ENCODE results near the gene MYO3B.
"Not testable (repeated sequence)": the region's sequence is repeated elsewhere in the genome, so short reads cannot be mapped to it uniquely, and the experiment has no call there.

Gene MYO3B

GRCh38 chr2:170261566-170261965 is 83.6 kb downstream of the MYO3B start:
- no peak for DNase-seq (ENCODE audit: low spot score)

DNA sequence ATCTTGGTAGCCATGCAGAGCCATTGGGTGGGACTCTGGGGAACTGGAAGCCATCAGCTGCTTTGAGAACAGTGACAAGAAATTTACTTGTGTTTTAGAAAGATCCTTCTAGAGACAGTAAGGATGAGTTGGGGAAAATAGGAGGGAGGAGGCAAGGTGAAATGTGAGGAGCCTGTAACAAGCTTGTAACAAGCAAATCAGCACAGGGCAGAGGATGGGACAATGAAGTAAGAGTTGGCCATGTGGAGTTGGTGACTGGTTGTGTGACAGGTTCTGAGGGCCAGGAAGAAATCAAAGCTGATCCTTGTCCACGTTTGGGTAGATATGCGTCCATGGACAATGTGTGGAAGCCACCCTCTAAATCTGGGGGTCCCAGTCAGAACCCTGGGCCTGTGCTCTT is 84.4 kb downstream of the MYO3B start:
- DNase-seq (ENCODE audit: low spot score), result no peak

- no peak for DNase-seq (ENCODE audit: low spot score)
Observed at GRCh38 chr2:170262806-170263205, 84.9 kb downstream of the MYO3B start.

DNA sequence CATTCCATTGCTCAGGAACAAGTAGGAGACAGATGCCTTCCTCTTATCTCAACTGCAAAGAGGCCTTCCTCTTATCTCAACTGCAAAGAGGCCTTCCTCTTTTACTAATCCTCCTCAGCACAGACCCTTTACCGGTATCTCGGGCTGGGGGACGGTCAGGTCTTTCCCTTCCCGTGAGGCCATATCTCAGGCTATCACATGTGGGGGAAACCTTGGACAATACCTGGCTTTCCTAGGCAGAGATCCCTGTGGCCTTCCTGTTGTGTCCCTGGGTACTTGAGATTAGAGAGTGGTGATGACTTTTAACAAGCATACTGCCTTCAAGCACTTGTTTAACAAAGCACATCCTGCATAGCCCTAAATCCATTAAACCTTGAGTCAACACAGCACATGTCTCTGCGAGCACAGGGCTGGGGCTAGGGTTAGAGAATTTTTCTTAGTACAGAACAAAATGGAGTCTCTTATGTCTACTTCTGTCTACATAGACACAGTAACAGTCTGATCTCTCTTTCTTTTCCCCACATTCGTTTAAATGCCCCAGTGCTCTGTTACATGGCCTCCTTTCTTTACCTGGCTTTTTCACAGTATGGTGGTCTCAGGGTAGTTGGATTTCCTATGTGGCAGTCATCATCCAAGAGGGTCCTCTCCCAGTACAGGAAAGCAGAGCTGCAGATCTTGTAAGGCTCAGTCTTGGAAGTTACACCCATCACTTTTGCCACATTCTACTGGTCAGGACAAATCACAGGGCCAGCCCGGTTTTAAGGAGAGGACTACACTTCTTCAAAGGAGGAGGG is 86.0 kb downstream of the MYO3B start:
- not testable (repeated sequence) for DNase-seq (ENCODE audit: low spot score)

DNA sequence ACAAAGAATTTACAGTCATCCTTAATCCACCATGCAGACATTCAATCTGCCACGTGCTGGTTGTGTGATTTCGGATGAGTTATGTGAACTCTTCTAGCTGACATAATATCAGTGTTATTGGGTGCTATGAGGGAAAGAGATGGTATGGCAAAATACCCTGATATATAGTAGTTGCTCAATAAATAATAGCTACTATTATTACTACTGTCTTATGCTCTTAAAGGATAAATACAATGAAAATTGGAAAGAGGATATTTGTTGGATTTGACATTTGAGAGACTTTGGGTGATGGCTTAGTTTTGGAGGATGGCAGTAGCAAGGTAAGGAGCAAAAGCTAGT is 86.5 kb downstream of the MYO3B start:
- DNase-seq (ENCODE audit: low spot score), result no peak

- no peak for DNase-seq (ENCODE audit: low spot score)
Observed at GRCh38 chr2:170264865-170265264, 86.9 kb downstream of the MYO3B start.

- DNase-seq (ENCODE audit: low spot score), result no peak
Observed at GRCh38 chr2:170265321-170265720, 87.4 kb downstream of the MYO3B start.

- DNase-seq (ENCODE audit: low spot score), result no peak
Observed at GRCh38 chr2:170266358-170266757, 88.4 kb downstream of the MYO3B start.

- no peak for DNase-seq (ENCODE audit: low spot score)
Observed at GRCh38 chr2:170267071-170267470, 89.1 kb downstream of the MYO3B start.

DNA sequence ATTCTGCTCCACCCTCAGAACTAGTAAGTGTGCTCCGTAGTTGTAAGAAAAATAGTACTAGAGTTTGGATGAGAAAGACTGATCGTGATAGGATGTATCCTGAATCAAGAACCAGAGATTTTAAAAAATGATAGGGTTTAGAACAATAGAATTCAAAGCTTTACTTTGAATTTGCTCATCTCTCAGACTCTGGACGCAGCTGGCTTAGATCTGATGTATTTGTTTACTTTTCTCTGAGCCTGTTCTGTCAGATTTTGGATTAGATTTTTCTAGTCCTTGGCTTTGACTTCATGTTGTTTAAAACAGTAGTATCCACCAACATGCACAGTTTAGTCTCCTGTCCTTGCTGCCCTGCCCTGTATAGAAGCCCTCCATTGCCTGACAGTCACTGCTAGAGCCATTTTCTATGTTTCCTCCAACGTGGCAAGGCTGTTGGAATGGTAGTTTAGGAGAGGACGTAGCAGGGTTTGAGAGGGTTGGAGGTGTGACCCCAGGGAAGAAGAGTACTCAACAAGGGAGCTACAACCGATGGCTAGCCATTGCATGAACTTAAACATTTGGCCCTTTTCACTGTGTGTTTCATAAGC is 92.4 kb downstream of the MYO3B start:
- no peak for DNase-seq (ENCODE audit: low spot score)

GRCh38 chr2:170271340-170271739 is 93.4 kb downstream of the MYO3B start:
- no peak for DNase-seq (ENCODE audit: low spot score)

- no peak for DNase-seq (ENCODE audit: low spot score)
Observed at GRCh38 chr2:170276056-170276455, 98.1 kb downstream of the MYO3B start.

DNA sequence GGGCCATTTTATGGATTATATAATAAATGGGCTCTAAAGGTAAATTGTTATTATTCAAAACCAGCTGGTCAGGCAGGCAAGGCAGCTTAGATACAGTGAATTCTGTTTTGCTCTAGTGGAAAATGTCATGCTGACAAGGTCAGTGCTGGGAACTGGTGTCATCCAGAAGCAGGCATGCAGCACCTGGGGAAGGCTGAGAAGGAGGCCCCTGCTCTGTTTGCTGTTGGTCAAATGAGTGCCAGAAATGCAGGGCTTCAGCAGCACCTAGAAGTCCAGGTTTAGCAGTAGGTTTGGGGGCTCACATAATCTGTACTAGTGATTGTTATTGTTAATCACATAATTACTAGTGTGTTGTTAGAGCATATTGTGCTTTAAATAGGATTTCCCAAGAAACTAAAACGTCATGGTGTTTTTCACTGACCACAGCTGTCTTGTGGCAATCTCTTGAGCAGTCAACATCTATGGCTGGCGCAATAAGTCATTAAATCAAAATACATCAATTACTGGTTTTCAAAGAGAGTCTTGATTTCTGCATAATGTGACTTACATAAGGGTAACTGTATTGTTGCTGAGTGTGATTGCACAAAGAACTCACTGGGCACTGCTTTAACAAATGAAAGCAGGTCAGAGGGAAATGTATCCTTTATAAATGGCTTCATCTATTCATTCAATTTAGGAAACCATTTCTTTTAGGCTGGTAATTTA is 99.1 kb downstream of the MYO3B start:
- DNase-seq (ENCODE audit: low spot score), result no peak

DNA sequence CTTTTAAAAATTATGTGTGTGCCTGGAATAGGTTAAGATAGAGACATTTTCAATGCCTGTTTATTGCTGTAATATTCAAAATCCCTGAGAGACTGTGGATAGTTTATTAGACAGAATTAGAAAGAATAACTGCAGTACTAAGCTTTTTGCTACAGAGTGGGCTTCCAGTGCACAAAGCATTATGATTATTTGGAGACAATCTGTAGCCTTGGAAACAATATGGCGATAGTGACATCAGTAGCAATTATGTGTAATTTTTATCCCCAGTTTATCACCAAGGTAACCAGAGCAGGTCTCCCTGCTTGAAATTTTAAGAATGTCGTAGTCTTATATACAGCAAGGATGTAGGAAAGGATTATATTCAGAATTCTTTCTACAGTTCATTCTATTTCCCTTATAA is 100.0 kb downstream of the MYO3B start:
- no peak for DNase-seq (ENCODE audit: low spot score)

GRCh38 chr2:170279615-170280014 is 101.7 kb downstream of the MYO3B start:
- not testable (repeated sequence) for DNase-seq (ENCODE audit: low spot score)

GRCh38 chr2:170282851-170283250 is 104.9 kb downstream of the MYO3B start:
- no peak for DNase-seq (ENCODE audit: low spot score)

- no peak for DNase-seq (ENCODE audit: low spot score)
Observed at GRCh38 chr2:170284205-170284604, 106.3 kb downstream of the MYO3B start.

DNA sequence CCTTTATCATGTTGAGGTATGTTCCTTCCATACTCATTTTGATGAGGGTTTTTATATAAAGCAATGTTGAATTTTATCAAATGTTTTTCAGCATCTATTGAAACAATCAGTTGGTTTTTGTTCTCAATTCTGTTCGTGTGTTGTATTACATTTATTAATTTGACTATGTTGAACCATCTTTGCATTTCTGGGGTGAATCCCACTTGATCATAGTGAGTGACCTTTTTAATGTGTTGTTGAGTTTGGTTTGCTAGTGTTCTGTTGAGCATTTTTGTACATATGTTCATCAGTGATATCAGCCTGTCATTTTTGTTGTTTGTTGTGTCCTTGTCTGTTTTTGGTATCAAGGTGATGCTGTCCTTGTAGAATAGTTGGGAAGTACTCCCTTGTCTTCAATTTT is 110.9 kb downstream of the MYO3B start:
- DNase-seq (ENCODE audit: low spot score), result no peak

GRCh38 chr2:170291474-170291873 is 113.5 kb downstream of the MYO3B start:
- DNase-seq (ENCODE audit: low spot score), result no peak

DNA sequence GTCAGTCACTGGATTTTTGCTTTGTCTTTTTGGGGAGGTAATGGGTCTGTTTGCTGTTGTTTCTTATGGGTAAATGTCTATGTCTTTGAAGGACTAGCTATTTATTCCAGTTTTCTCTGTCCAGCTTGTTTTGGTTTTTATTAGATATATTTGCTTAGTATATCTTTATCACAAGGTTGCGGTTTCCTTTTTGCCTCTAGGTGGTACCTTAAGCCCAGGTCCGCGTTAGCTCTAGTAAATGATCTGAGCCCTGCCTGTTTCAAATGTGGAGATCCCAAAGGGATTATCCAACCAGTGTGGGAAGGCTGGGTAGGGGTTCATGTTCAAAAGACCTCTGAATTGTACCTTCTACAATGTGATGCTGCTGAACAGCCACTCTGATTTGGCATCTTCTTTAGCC is 114.5 kb downstream of the MYO3B start:
- no peak for DNase-seq (ENCODE audit: low spot score)

GRCh38 chr2:170297496-170297895 is 119.5 kb downstream of the MYO3B start:
- DNase-seq (ENCODE audit: low spot score), result no peak

- no peak for DNase-seq (ENCODE audit: low spot score)
Observed at GRCh38 chr2:170298115-170298514, 120.2 kb downstream of the MYO3B start.

DNA sequence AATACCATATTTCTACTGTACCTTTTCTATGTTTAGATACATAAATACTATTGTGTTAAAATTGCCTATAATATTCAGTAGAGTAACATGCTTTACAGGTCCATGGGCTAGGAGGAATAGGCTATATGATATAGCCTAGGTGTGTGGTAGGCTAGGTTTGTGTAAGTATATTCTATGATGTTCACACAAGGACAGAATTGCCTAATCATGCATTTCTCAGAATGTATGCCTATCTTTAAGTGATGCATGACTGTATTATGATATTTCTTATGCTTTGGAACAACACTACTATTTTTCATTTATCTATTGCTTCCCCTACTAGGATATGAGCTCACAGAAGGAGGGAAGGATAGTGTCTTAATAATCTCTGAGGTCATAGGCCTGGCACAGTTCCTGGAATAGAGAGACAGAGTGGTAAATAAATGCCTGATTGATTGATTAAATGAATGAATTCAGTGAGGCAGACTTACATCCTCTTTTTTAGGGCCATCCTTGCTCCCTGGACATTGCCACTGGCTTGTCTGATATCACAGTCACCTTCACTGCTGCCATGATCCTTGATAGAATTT is 121.0 kb downstream of the MYO3B start:
- DNase-seq (ENCODE audit: low spot score), result no peak
